ENCODE data around the gene GJB2. TPM values are rescaled to one million over a fixed set of nuclear protein-coding genes. Genes with fewer than 3 reads are reported as not detected.

The GJB2 gene
- total RNA-seq, 2 experiments from 2014 or later = 0.26 to 0.32 TPM

DNA sequence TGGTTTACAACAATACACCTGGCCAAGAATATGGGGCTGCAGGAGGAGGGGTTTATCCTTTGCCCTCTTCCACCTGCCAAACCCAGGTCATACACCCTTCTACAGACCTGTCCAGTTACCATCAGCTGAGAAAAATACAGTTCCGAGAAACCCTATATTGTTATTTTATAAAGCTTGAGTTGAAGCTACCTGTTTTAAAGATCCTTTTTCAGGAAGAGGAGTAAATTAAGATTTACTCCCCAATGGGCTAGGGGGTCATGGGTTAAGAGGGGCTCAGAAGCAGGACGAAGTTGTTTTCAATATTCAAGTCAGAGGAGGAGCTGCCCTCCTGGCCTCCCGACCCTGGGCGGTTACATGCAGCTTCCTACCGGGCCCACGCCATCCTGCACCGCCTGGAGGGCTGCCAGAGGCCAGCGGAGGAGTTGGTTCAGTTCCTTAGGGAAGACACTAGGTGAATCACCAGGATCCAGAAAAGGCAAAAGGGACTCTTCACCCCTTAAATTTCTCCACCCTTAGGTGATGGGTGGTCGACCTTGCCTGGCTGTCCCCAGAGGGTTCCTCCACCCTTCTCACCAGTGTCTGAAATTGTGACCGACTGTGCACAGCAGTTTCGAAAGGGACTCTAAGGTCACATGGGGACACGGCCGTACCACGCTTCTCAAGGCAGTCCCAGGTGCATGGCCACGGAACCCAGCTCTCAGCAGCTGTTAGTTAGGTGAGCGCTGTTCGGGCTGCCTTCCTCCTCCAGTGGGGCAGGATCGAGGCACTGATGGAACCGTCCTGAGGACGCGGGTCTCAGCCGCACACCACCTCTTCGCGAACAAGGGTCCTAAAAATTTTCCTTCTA lies 1.2 kb downstream of the GJB2 start:
- peak; percentile 10 for ATAC-seq

DNA sequence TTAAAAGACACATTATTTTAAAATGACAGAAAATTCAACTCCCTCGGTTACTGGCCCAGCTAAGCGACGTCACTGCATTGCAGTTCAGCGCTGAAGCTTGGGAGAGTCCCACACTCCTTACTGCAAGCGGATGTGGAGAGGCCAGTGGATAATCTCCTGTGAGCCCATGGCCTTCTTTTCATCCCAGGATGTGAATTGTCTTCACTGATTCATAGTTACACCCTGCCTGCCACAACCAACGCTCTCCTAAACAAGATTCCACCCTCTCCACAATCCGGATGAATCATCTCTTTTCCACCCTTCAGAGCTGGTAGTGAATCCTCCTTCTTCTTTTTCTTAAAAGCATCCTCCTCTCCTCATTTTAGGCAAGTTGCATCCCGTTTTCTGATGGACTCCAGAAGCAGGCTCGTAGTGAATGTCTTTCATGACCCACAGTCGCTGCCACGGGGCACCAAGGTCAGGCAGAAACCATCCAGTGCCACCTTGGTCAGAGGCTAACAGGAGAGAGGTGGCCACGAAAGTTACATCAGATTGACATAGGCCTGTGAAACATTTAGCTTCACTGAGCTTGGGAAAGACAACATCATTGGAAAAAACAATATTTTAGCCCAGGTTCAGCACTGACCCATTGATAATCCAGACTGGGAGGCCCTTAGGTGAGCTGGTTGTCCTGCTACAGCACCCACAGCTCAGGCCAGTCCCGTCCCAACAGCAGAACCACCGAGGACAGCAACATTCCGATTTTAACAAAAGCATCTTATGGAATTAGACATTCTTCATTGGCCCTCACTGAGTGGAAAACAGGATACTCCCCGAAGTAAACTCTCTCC lies 2.0 kb downstream of the GJB2 start:
- CTCF ChIA-PET = interaction anchor here (0.7 to 1.5 kb wide), 3 partner anchors 8 to 12 kb away, joined by 3 to 4 read pairs (median 3); no protein-coding TSS in a partner anchor

More for the DNA sequence above, 1.2 kb downstream of the GJB2 start:
- H3K36me3 Mint-ChIP-seq (ENCODE audit: low read depth) = no peaks in the 10 kb centered on the region
- H3K27me3 Mint-ChIP-seq (ENCODE audit: low read depth) = peaks cover 59% of the 10 kb centered on the region
- H3K4me3 Mint-ChIP-seq = peak overlapping the region; percentile 49
- H3K4me1 Mint-ChIP-seq (ENCODE audit: low read depth) = peaks cover 14% of the 10 kb centered on the region
- no peaks in the 10 kb centered on the region for H3K9me3 Mint-ChIP-seq (ENCODE audit: insufficient read depth)
- DNase-seq = no peak
- ChIA-PET POLR2A (no interaction called here), CTCF (interaction anchor here (0.7 to 1.5 kb wide), 3 partner anchors 9 to 13 kb away, joined by 3 to 4 read pairs (median 3); no protein-coding TSS in a partner anchor)
- no peak overlapping the region for H3K27ac Mint-ChIP-seq

GRCh38 chr13:20190076-20190475 lies 2.7 kb downstream of the GJB2 start:
- no peak for DNase-seq
- ATAC-seq = no peak
- Mint-ChIP-seq H3K4me3 (no peak overlapping the region), H3K4me1 (ENCODE audit: low read depth) (peaks cover 14% of the 10 kb centered on the region), H3K9me3 (ENCODE audit: insufficient read depth) (no peaks in the 10 kb centered on the region), H3K27me3 (ENCODE audit: low read depth) (peaks cover 50% of the 10 kb centered on the region), H3K27ac (no peak overlapping the region), H3K36me3 (ENCODE audit: low read depth) (no peaks in the 10 kb centered on the region)
- CTCF ChIA-PET = interaction anchor here (0.7 kb wide), 1 partner anchor 9 kb away, joined by 3 read pairs; no protein-coding TSS in a partner anchor
- POLR2A ChIA-PET = no interaction called here

More for the DNA sequence above, 2.0 kb downstream of the GJB2 start:
- POLR2A ChIA-PET = no interaction called here
- peaks cover 14% of the 10 kb centered on the region for H3K4me1 Mint-ChIP-seq (ENCODE audit: low read depth)
- DNase-seq (no peak), ATAC-seq (no peak)
- H3K4me3 Mint-ChIP-seq = no peak overlapping the region
- H3K27me3 Mint-ChIP-seq (ENCODE audit: low read depth) = peaks cover 55% of the 10 kb centered on the region
- H3K9me3 Mint-ChIP-seq (ENCODE audit: insufficient read depth) = no peaks in the 10 kb centered on the region
- H3K27ac Mint-ChIP-seq = no peak overlapping the region
- no peaks in the 10 kb centered on the region for H3K36me3 Mint-ChIP-seq (ENCODE audit: low read depth)

DNA sequence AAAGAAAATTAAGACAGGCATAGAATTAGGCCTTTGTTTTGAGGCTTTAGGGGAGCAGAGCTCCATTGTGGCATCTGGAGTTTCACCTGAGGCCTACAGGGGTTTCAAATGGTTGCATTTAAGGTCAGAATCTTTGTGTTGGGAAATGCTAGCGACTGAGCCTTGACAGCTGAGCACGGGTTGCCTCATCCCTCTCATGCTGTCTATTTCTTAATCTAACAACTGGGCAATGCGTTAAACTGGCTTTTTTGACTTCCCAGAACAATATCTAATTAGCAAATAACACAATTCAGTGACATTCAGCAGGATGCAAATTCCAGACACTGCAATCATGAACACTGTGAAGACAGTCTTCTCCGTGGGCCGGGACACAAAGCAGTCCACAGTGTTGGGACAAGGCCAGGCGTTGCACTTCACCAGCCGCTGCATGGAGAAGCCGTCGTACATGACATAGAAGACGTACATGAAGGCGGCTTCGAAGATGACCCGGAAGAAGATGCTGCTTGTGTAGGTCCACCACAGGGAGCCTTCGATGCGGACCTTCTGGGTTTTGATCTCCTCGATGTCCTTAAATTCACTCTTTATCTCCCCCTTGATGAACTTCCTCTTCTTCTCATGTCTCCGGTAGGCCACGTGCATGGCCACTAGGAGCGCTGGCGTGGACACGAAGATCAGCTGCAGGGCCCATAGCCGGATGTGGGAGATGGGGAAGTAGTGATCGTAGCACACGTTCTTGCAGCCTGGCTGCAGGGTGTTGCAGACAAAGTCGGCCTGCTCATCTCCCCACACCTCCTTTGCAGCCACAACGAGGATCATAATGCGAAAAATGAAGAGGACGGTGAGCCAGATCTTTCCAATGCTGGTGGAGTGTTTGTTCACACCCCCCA lies 3.8 kb downstream of the GJB2 start:
- ChIA-PET POLR2A (no interaction called here), CTCF (interaction anchor here (0.7 kb wide), 1 partner anchor 10 kb away, joined by 3 read pairs; no protein-coding TSS in a partner anchor)
- no peak for ATAC-seq
- no peaks in the 10 kb centered on the region for H3K9me3 Mint-ChIP-seq (ENCODE audit: insufficient read depth)
- DNase-seq = no peak
- peaks cover 5% of the 10 kb centered on the region for H3K4me1 Mint-ChIP-seq (ENCODE audit: low read depth)
- no peak overlapping the region for H3K4me3 Mint-ChIP-seq
- peaks cover 41% of the 10 kb centered on the region for H3K27me3 Mint-ChIP-seq (ENCODE audit: low read depth)
- no peaks in the 10 kb centered on the region for H3K36me3 Mint-ChIP-seq (ENCODE audit: low read depth)
- H3K27ac Mint-ChIP-seq = no peak overlapping the region

GRCh38 chr13:20186771-20187170 lies 6.0 kb downstream of the GJB2 start:
- POLR2A ChIA-PET = no interaction called here

GRCh38 chr13:20185366-20186056 lies 7.2 kb downstream of the GJB2 start:
- H3K4me3 Mint-ChIP-seq = no peak overlapping the region
- H3K4me1 Mint-ChIP-seq (ENCODE audit: low read depth) = no peaks in the 10 kb centered on the region
- no peaks in the 10 kb centered on the region for H3K9me3 Mint-ChIP-seq (ENCODE audit: insufficient read depth)
- DNase-seq = no peak
- H3K27ac Mint-ChIP-seq = no peak overlapping the region
- ChIA-PET CTCF (interaction anchor here (3.0 kb wide), 1 partner anchor 11 kb away, joined by 14 read pairs; no protein-coding TSS in a partner anchor), POLR2A (no interaction called here)
- peaks cover 28% of the 10 kb centered on the region for H3K27me3 Mint-ChIP-seq (ENCODE audit: low read depth)
- H3K36me3 Mint-ChIP-seq (ENCODE audit: low read depth) = no peaks in the 10 kb centered on the region
- ATAC-seq = no peak

More at GRCh38 chr13:20186771-20187170, 6.0 kb downstream of the GJB2 start:
- no peaks in the 10 kb centered on the region for H3K36me3 Mint-ChIP-seq (ENCODE audit: low read depth)
- DNase-seq = no peak
- CTCF ChIA-PET = interaction anchor here (1.3 to 3.0 kb wide), 2 partner anchors 10 kb away, joined by 9 to 14 read pairs; no protein-coding TSS in a partner anchor
- no peak for ATAC-seq
- no peak overlapping the region for H3K4me3 Mint-ChIP-seq
- peaks cover 32% of the 10 kb centered on the region for H3K27me3 Mint-ChIP-seq (ENCODE audit: low read depth)
- H3K27ac Mint-ChIP-seq = no peak overlapping the region
- no peaks in the 10 kb centered on the region for H3K9me3 Mint-ChIP-seq (ENCODE audit: insufficient read depth)
- H3K4me1 Mint-ChIP-seq (ENCODE audit: low read depth) = peaks cover under 1% of the 10 kb centered on the region

GRCh38 chr13:20182231-20182846 lies 10.4 kb downstream of the GJB2 start:
- ATAC-seq = peak; percentile 95
- no peak overlapping the region for H3K4me3 Mint-ChIP-seq
- no peaks in the 10 kb centered on the region for H3K9me3 Mint-ChIP-seq (ENCODE audit: insufficient read depth)
- peaks cover 28% of the 10 kb centered on the region for H3K27me3 Mint-ChIP-seq (ENCODE audit: low read depth)
- peak; percentile 64 for DNase-seq
- CTCF ChIA-PET = interaction anchor here (1.1 to 2.3 kb wide), 9 partner anchors 9 to 743 kb away, joined by 3 to 12 read pairs (median 5); no protein-coding TSS in a partner anchor
- H3K4me1 Mint-ChIP-seq (ENCODE audit: low read depth) = no peaks in the 10 kb centered on the region
- no peaks in the 10 kb centered on the region for H3K36me3 Mint-ChIP-seq (ENCODE audit: low read depth)
- H3K27ac Mint-ChIP-seq = no peak overlapping the region
- POLR2A ChIA-PET = no interaction called here

GRCh38 chr13:20181188-20181587 lies 11.6 kb downstream of the GJB2 start:
- H3K4me1 Mint-ChIP-seq (ENCODE audit: low read depth) = no peaks in the 10 kb centered on the region
- H3K4me3 Mint-ChIP-seq = no peak overlapping the region
- no peak overlapping the region for H3K27ac Mint-ChIP-seq
- ATAC-seq = no peak
- ChIA-PET CTCF (interaction anchor here (0.8 to 2.9 kb wide), 6 partner anchors 10 to 744 kb away, joined by 3 to 9 read pairs (median 6); no protein-coding TSS in a partner anchor), POLR2A (no interaction called here)
- peaks cover 38% of the 10 kb centered on the region for H3K27me3 Mint-ChIP-seq (ENCODE audit: low read depth)
- H3K36me3 Mint-ChIP-seq (ENCODE audit: low read depth) = no peaks in the 10 kb centered on the region
- H3K9me3 Mint-ChIP-seq (ENCODE audit: insufficient read depth) = no peaks in the 10 kb centered on the region
- DNase-seq = no peak

DNA sequence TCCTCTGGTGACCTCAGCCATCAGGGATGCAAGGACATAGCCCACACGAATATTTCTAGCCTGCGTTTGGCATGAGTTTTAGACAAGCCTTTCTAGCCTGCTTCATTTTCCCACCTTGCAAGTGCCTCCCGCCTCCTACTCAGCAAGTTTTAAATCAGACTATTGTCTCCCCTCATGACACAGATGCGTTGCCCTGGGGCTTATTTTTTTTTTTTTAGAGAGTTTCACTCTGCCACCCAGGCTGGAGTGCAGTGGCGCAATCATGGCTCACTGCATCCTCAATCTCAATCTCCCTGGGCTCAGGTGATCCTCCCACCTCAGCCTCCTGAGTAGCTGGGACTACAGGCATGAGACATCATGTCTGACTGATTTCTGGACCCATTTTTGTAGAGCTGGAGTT lies 14.6 kb downstream of the GJB2 start:
- ATAC-seq = no peak
- Mint-ChIP-seq H3K4me1 (ENCODE audit: low read depth) (peaks cover 8% of the 10 kb centered on the region), H3K27ac (no peak overlapping the region), H3K27me3 (ENCODE audit: low read depth) (peaks cover 64% of the 10 kb centered on the region), H3K36me3 (ENCODE audit: low read depth) (no peaks in the 10 kb centered on the region), H3K4me3 (no peak overlapping the region), H3K9me3 (ENCODE audit: insufficient read depth) (no peaks in the 10 kb centered on the region)
- no peak for DNase-seq
- CTCF ChIA-PET = interaction anchor here (0.7 to 2.9 kb wide), 2 partner anchors 13 to 19 kb away, joined by 3 to 9 read pairs; no protein-coding TSS in a partner anchor
- POLR2A ChIA-PET = no interaction called here

- Mint-ChIP-seq H3K36me3 (ENCODE audit: low read depth) (no peaks in the 10 kb centered on the region), H3K27ac (no peak overlapping the region), H3K9me3 (ENCODE audit: insufficient read depth) (no peaks in the 10 kb centered on the region), H3K4me1 (ENCODE audit: low read depth) (peaks cover 8% of the 10 kb centered on the region), H3K27me3 (ENCODE audit: low read depth) (peaks cover 66% of the 10 kb centered on the region), H3K4me3 (no peak overlapping the region)
- DNase-seq (no peak), ATAC-seq (no peak)
- POLR2A ChIA-PET = no interaction called here
- CTCF ChIA-PET = no interaction called here
Measured at GRCh38 chr13:20177049-20177831, 15.5 kb downstream of the GJB2 start.

All from activated CD8-positive, alpha-beta T cell treated with anti-CD3 and anti-CD28 coated beads, Interleukin-2, amount 10 ng/mL, durations not matched to agents 7 days and 5 days (primary cell).